Spleen (tissue), 11 donors: ENCODE results near the gene MC2R. TPM values are rescaled to one million over a fixed set of nuclear protein-coding genes. Genes with fewer than 3 reads are reported as not detected.

Source experiments
- DNase-seq: peaks from one replicate; pipeline ENCODE4 v3.0.0-alpha.2; 2020
- H3K27ac ChIP-seq, 8 donors: fragments of 200-600 bp; sonication (generic) in 7 of 8; 1 replicate in 4 of 8; 2 replicates in 4 of 8; pipeline versions ENCODE4 v1.5.0 to v1.8.0; 2016 to 2021; ENCODE audit warnings: inconsistent platforms in 4 of 8, mild to moderate bottlenecking in 4 of 8, moderate library complexity in 1 of 8
- H3K27me3 ChIP-seq, 7 donors: fragments of 200-600 bp; sonication (generic) in 6 of 7; replicated peaks in 1 of 7; 1 replicate in 4 of 7; 2 replicates in 3 of 7; pipeline versions ENCODE4 v1.5.0 to v1.8.0; 2016 to 2021; ENCODE audit warnings: inconsistent platforms in 3 of 7, mild to moderate bottlenecking in 1 of 7
- H3K36me3 ChIP-seq, 6 donors: fragments of 200-600 bp; sonication (generic) in 5 of 6; 1 replicate in 4 of 6; 2 replicates in 2 of 6; pipeline versions ENCODE4 v1.5.0 to v1.8.0; 2016 to 2021; ENCODE audit warnings: inconsistent platforms in 2 of 6
- H3K4me1 ChIP-seq, 6 donors: fragments of 200-600 bp; sonication (generic) in 5 of 6; 1 replicate in 3 of 6; 2 replicates in 3 of 6; pipeline versions ENCODE4 v1.5.0 to v1.8.0; 2016 to 2021; ENCODE audit warnings: inconsistent platforms in 3 of 6
- H3K4me3 ChIP-seq, 8 donors: fragments of 200-600 bp; sonication (generic) in 7 of 8; 1 replicate in 4 of 8; 2 replicates in 4 of 8; pipeline versions ENCODE4 v1.5.0 to v1.8.0; 2016 to 2021; ENCODE audit warnings: inconsistent platforms in 4 of 8, mild to moderate bottlenecking in 4 of 8, moderate library complexity in 2 of 8
- H3K9me3 ChIP-seq, 8 donors: fragments of 200-600 bp; sonication (generic) in 7 of 8; 1 replicate in 4 of 8; 2 replicates in 4 of 8; pipeline versions ENCODE4 v1.5.0 to v1.8.0; 2016 to 2021; ENCODE audit warnings: inconsistent platforms in 4 of 8
- CTCF ChIP-seq, 11 experiments: fragments of 200-600 bp in 7 of 11; fragments of 450-650 bp in 4 of 11; sonication (generic) in 4 of 11; IDR thresholded peaks in 8 of 11; conservative IDR thresholded peaks in 3 of 11; 1 replicate in 7 of 11; 2 replicates in 4 of 11; pipeline versions ENCODE4 v1.4.0 to v1.8.0; 2016 to 2021; ENCODE audit warnings: antibody characterized with exemption in 11 of 11, inconsistent platforms in 4 of 11, mild to moderate bottlenecking in 1 of 11
- POLR2A ChIP-seq, 3 donors: fragments of 450-650 bp; IDR thresholded peaks; one replicate each; pipeline ENCODE4 v1.5.1; 2017; ENCODE audit warnings: antibody characterized with exemption in 3 of 3, mild to moderate bottlenecking in 1 of 3
- POLR2AphosphoS5 ChIP-seq, 3 donors: sonication (generic); formaldehyde crosslinking; IDR thresholded peaks; one replicate each; pipeline ENCODE4 v1.5.1; 2017; ENCODE audit warnings: antibody characterized with exemption in 3 of 3
- WGBS, 5 donors: extraction: QIAGEN DNeasy Blood & Tissue Kit in 3 of 5; methylation state at CpG; one replicate each; pipeline versions ENCODE4 v1.1.5 to v1.1.7; 2013 to 2018; 5-methylcytosine and 5-hydroxymethylcytosine counted together
- intact Hi-C: fragments of 100-400 bp; cut with DNase I; formaldehyde crosslinking; loops from one replicate; pipeline ENCODE4 v1.15.0; 2023; ENCODE audit warnings: low total_unique reads
- polyA plus RNA-seq, 3 donors: library from polyadenylated mRNA; stranded (reverse); fragments of 200-250 nt; gene quantifications; one replicate each; pipeline ENCODE4 v1.2.1, GENCODE V29; 2013
- total RNA-seq, 7 donors: library from RNA; depleted of rRNA in 3 of 7; stranded (reverse); fragments of >200 nt in 3 of 7; fragmentation: NEBNext Ultra II Directional in 4 of 7; extraction: Animal tissue kit (Norgen Biotek cat#: 25700) in 4 of 7; gene quantifications; one replicate each; pipeline versions ENCODE4 v1.1.0 to v1.2.1, GENCODE V29; 2016 to 2021
- donor health status: healthy with polysubstance abuse.
- donor health status: DM: no; HTN: no; CAD: no; lungs with moderate emphysema.
- donor health status: DM: no; HTN: no; CAD: no.
- donor health status: Bipolar disorder and iron deficiency.
- donor health status: healthy.
- donor health status: DM: no; HTN: no; CAD: no.
- donor health status: DM: yes; HTN: yes; CAD: no.

MC2R gene
- total and polyA plus RNA-seq, 10 donors = not detected

DNA sequence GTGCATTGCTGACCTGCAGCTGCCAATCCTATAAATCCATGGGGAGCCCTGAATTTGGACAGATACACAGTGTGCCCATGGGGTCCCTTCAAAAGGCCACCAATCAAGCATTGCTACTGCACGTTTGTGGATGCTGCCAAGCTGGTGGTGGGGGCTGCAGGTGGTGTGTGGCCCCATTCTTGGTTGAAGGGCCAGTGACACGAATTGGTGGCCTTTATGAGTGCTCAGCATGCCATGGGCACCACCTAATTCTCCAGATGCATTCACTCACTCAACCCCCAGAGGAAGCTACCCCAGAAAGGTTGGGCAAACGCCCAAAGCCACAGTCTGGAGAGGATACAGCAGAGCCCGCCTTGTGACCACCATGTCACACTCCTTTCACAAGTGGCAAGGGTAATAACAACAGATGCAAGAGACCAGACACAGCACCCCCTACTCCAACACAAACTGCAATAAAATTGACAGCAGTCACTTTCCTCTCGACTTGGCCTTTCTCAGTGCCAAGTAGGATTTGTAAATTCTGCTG lies 27.1 kb downstream of the MC2R start:
- intact Hi-C loops = no loop called here
- no peak for DNase-seq
- Histone ChIP-seq H3K36me3 (no peaks in the 10 kb centered on the region), H3K4me3 (no peak overlapping the region), H3K9me3 (no peaks in the 10 kb centered on the region), H3K4me1 (no peaks in the 10 kb centered on the region), H3K27ac (no peak overlapping the region), H3K27me3 (peaks cover 0 to 14% (median 0%) of the 10 kb centered on the region in 7 donors)
- WGBS, 5 donors = 45 to 68% (median 54%) methylated on average over 4 to 5 of the region's 5 CpGs
- TF ChIP-seq POLR2A (IDR thresholded peaks at IDR 0.05) (no peak), CTCF (IDR thresholded peaks at IDR 0.05 in 8 of 11, conservative IDR thresholded peaks at IDR 0.05 in 3 of 11) (no peak), POLR2AphosphoS5 (IDR thresholded peaks at IDR 0.05) (no peak)

GRCh38 chr18:13885009-13885408 lies 30.3 kb downstream of the MC2R start:
- Histone ChIP-seq H3K4me1 (no peaks in the 10 kb centered on the region), H3K27ac (no peak overlapping the region), H3K27me3 (peaks cover 0 to 13% (median 0%) of the 10 kb centered on the region in 7 donors), H3K4me3 (no peak overlapping the region), H3K36me3 (no peaks in the 10 kb centered on the region), H3K9me3 (no peaks in the 10 kb centered on the region)
- TF ChIP-seq POLR2A (IDR thresholded peaks at IDR 0.05) (no peak), POLR2AphosphoS5 (IDR thresholded peaks at IDR 0.05) (no peak), CTCF (IDR thresholded peaks at IDR 0.05 in 8 of 11, conservative IDR thresholded peaks at IDR 0.05 in 3 of 11) (no peak)
- WGBS, 5 donors = 89 to 95% (median 91%) methylated on average over 13 to 14 of the region's 14 CpGs
- intact Hi-C loops = no loop called here
- DNase-seq = no peak

- DNase-seq = no peak
- Histone ChIP-seq H3K9me3 (no peaks in the 10 kb centered on the region), H3K4me1 (no peaks in the 10 kb centered on the region), H3K36me3 (no peaks in the 10 kb centered on the region), H3K27ac (no peak overlapping the region), H3K27me3 (peaks cover 0 to 9% (median 0%) of the 10 kb centered on the region in 7 donors), H3K4me3 (no peak overlapping the region)
- intact Hi-C loops = no loop called here
- TF ChIP-seq CTCF (IDR thresholded peaks at IDR 0.05 in 8 of 11, conservative IDR thresholded peaks at IDR 0.05 in 3 of 11) = no peak
- TF ChIP-seq POLR2AphosphoS5 (IDR thresholded peaks at IDR 0.05) = no peak
- 44 to 65% (median 50%) methylated on average over 1 of the region's 1 CpG for WGBS, 5 donors
Measured at GRCh38 chr18:13879937-13880336, 35.4 kb downstream of the MC2R start.

- TF ChIP-seq CTCF (IDR thresholded peaks at IDR 0.05 in 8 of 11, conservative IDR thresholded peaks at IDR 0.05 in 3 of 11) (no peak), POLR2A (IDR thresholded peaks at IDR 0.05) (no peak), POLR2AphosphoS5 (IDR thresholded peaks at IDR 0.05) (no peak)
- no peak for DNase-seq
- 82 to 93% (median 87%) methylated on average over 6 to 7 of the region's 7 CpGs for WGBS, 5 donors
Measured at GRCh38 chr18:13879492-13879891, 35.8 kb downstream of the MC2R start.

More at GRCh38 chr18:13879492-13879891, 35.8 kb downstream of the MC2R start:
- no peaks in the 10 kb centered on the region for H3K4me1 ChIP-seq
- no peaks in the 10 kb centered on the region for H3K36me3 ChIP-seq
- H3K27me3 ChIP-seq = peaks cover 0 to 9% (median 0%) of the 10 kb centered on the region in 7 donors
- no peaks in the 10 kb centered on the region for H3K9me3 ChIP-seq
- no peak overlapping the region for H3K4me3 ChIP-seq
- no peak overlapping the region for H3K27ac ChIP-seq
- intact Hi-C loops = no loop called here
